GM23338 (cell line): ENCODE results near the gene EMD. TPM values are rescaled to one million over a fixed set of nuclear protein-coding genes. Genes with fewer than 3 reads are reported as not detected.
A peak's percentile ranks its signal among the peaks of the same experiment; 100 is the strongest.

Experiments
- ATAC-seq: fragments of 200-7000 bp; cut with Tn5 transposase; 3 replicates; pipeline ENCODE4 v1.9.1; 2020
- DNase-seq: peaks from one replicate; pipeline ENCODE4 v3.0.0-alpha.2; 2015; ENCODE audit warnings: low spot score
- H2AFZ ChIP-seq: fragments of 200-600 bp; sonication (generic); 2 replicates; pipeline ENCODE4 v1.8.0; 2016; ENCODE audit warnings: antibody characterized with exemption, mild to moderate bottlenecking, moderate library complexity
- H3F3A ChIP-seq: fragments of 200-600 bp; sonication (generic); replicated peaks from 2 replicates; pipeline ENCODE4 v1.8.0; 2017; ENCODE audit warnings: antibody characterized with exemption, mixed run types, low read depth
- H3K27ac ChIP-seq: fragments of 200-600 bp; sonication (generic); 2 replicates; pipeline ENCODE4 v1.6.1; 2016; ENCODE audit warnings: low read depth
- H3K27me3 ChIP-seq: fragments of 200-600 bp; sonication (generic); 2 replicates; pipeline ENCODE4 v1.8.0; 2016; ENCODE audit warnings: mild to moderate bottlenecking, mixed run types, moderate library complexity; ENCODE audit not compliant: insufficient read depth
- H3K36me3 ChIP-seq: fragments of 200-600 bp; sonication (generic); 2 replicates; pipeline ENCODE4 v1.8.0; 2016; ENCODE audit warnings: mild to moderate bottlenecking; ENCODE audit not compliant: insufficient read depth
- H3K4me1 ChIP-seq: fragments of 200-600 bp; sonication (generic); 2 replicates; pipeline ENCODE4 v1.8.0; 2016; ENCODE audit warnings: mild to moderate bottlenecking, moderate library complexity; ENCODE audit not compliant: insufficient read depth
- H3K4me2 ChIP-seq: fragments of 200-600 bp; sonication (generic); 2 replicates; pipeline ENCODE4 v1.7.1; 2017; ENCODE audit warnings: mixed run types
- H3K4me3 ChIP-seq: fragments of 200-600 bp; sonication (generic); 2 replicates; pipeline ENCODE4 v1.6.1; 2016; ENCODE audit warnings: mixed run types
- H3K79me2 ChIP-seq: fragments of 200-600 bp; sonication (generic); replicated peaks from 2 replicates; pipeline ENCODE4 v1.8.0; 2017; ENCODE audit warnings: mild to moderate bottlenecking; ENCODE audit not compliant: insufficient read depth
- H3K9me2 ChIP-seq: fragments of 200-600 bp; sonication (generic); 2 replicates; pipeline ENCODE4 v1.8.0; 2017; ENCODE audit not compliant: insufficient read depth
- H4K20me1 ChIP-seq: fragments of 200-600 bp; sonication (generic); replicated peaks from 2 replicates; pipeline ENCODE4 v1.8.0; 2017; ENCODE audit warnings: mild to moderate bottlenecking; ENCODE audit not compliant: insufficient read depth
- H3K27ac Mint-ChIP-seq: 2 replicates; pipeline ENCODE4 v1.8.0; 2020; ENCODE audit warnings: inconsistent platforms, mild to moderate bottlenecking, moderate library complexity, mixed read lengths
- H3K27me3 Mint-ChIP-seq: 3 replicates; pipeline ENCODE4 v1.8.0; 2022; ENCODE audit warnings: low read depth, mild to moderate bottlenecking, moderate library complexity, mixed read lengths, inconsistent platforms; ENCODE audit not compliant: insufficient read depth, poor library complexity
- H3K36me3 Mint-ChIP-seq: 3 replicates; pipeline ENCODE4 v1.8.0; 2021; ENCODE audit warnings: low read depth, mild to moderate bottlenecking, inconsistent platforms, moderate library complexity, mixed read lengths
- H3K4me1 Mint-ChIP-seq: 3 replicates; pipeline ENCODE4 v1.8.0; 2020; ENCODE audit warnings: mild to moderate bottlenecking, inconsistent platforms, mixed read lengths
- H3K4me3 Mint-ChIP-seq: 3 replicates; pipeline ENCODE4 v1.8.0; 2021; ENCODE audit warnings: moderate library complexity, mild to moderate bottlenecking, inconsistent platforms, mixed read lengths
- H3K9me3 Mint-ChIP-seq: 3 replicates; pipeline ENCODE4 v1.8.0; 2020; ENCODE audit warnings: moderate library complexity, mild to moderate bottlenecking, inconsistent platforms, mixed read lengths
- CREB1 ChIP-seq: fragments of 250-450 bp; sonication (Bioruptor Pico); IDR thresholded peaks from 2 replicates; pipeline ENCODE4 v1.5.0; 2020; ENCODE audit warnings: low read depth, mild to moderate bottlenecking, moderate library complexity
- ETS1 ChIP-seq: IDR thresholded peaks from 2 replicates; pipeline ENCODE4 v1.6.1; 2016; ENCODE audit warnings: antibody characterized with exemption
- EZH2 ChIP-seq: fragments of 200-600 bp; sonication (generic); IDR thresholded peaks from one replicate; pipeline ENCODE4 v1.8.0; 2017; ENCODE audit warnings: antibody characterized with exemption, mild to moderate bottlenecking, low read depth; ENCODE audit not compliant: unreplicated experiment
- EZH2phosphoT487 ChIP-seq: fragments of 200-600 bp; sonication (generic); IDR thresholded peaks from one replicate; pipeline ENCODE4 v1.8.1; 2018; ENCODE audit warnings: antibody characterized with exemption; ENCODE audit not compliant: unreplicated experiment
- JUNB ChIP-seq: IDR thresholded peaks from one replicate; pipeline ENCODE4 v1.6.1; 2016; ENCODE audit warnings: antibody characterized with exemption; ENCODE audit not compliant: unreplicated experiment
- NANOG ChIP-seq: IDR thresholded peaks from 2 replicates; pipeline ENCODE4 v1.6.1; 2016; ENCODE audit warnings: antibody characterized with exemption, borderline replicate concordance
- POLR2AphosphoS5 ChIP-seq: IDR thresholded peaks from 2 replicates; pipeline ENCODE4 v1.6.1; 2016; ENCODE audit warnings: antibody characterized with exemption, low read depth
- REST ChIP-seq: IDR thresholded peaks from one replicate; pipeline ENCODE4 v1.6.1; 2018; ENCODE audit warnings: antibody characterized with exemption; ENCODE audit not compliant: unreplicated experiment
- STAT1 ChIP-seq: IDR thresholded peaks from one replicate; pipeline ENCODE4 v1.6.1; 2016; ENCODE audit warnings: antibody characterized with exemption; ENCODE audit not compliant: unreplicated experiment
- ZNF331 ChIP-seq: fragments of 250-450 bp; sonication (Bioruptor Pico); IDR thresholded peaks from 2 replicates; pipeline ENCODE4 v1.5.0; 2020; ENCODE audit warnings: low read depth, mild to moderate bottlenecking, moderate library complexity
- polyA plus RNA-seq: library from polyadenylated mRNA; unstranded; fragments of >200 nt; fragmentation: Nextera tagmentation; extraction: Ambion mirVana; gene quantifications from 2 replicates; pipeline ENCODE4 v1.2.1, GENCODE V29; 2016
- total RNA-seq: library from RNA; depleted of rRNA; stranded (reverse); fragments of >200 nt; shearing (Covaris generic); gene quantifications from 2 replicates; pipeline ENCODE4 v1.2.3, GENCODE V29; 2014
- TF ChIP-seq, protein P1 (sequence below), 2 experiments: fragments of 200-600 bp in 1 of 2; sonication (generic) in 1 of 2; conservative IDR thresholded peaks; 2 replicates each; pipeline versions ENCODE4 v1.5.1 to v1.6.1; 2016 to 2017; ENCODE audit warnings: antibody characterized with exemption in 2 of 2, low read depth in 2 of 2, mild to moderate bottlenecking in 2 of 2, moderate library complexity in 1 of 2

EMD gene
- total and polyA plus RNA-seq, 2 experiments from 2014 or later, result 74.2 to 78.6 TPM

- Histone ChIP-seq H3F3A (0 out of 2 replicates have a peak, but pooled peaks cover 3% of the 10 kb centered on the region), H3K27ac (no peak overlapping the region), H3K27me3 (no peaks in the 10 kb centered on the region), H2AFZ (no peak overlapping the region), H3K9me2 (no peaks in the 10 kb centered on the region), H3K79me2 (peaks cover 11% of the 10 kb centered on the region), H3K4me3 (peak overlapping the region; percentile 55), H3K4me1 (peaks cover 4% of the 10 kb centered on the region; the same call in 1 of the 2 replicates), H3K36me3 (no peaks in the 10 kb centered on the region), H4K20me1 (no peaks in the 10 kb centered on the region), H3K4me2 (peak overlapping the region; percentile 75)
- H3K9me3 Mint-ChIP-seq, result no peaks in the 10 kb centered on the region
- H3K4me3 Mint-ChIP-seq, result peak overlapping the region; percentile 63
- H3K27ac Mint-ChIP-seq, result no peak overlapping the region
- peaks cover 20% of the 10 kb centered on the region for H3K36me3 Mint-ChIP-seq
- peaks cover 13% of the 10 kb centered on the region for H3K4me1 Mint-ChIP-seq
- TF ChIP-seq JUNB (no peak), NANOG (no peak), STAT1 (no peak), POLR2AphosphoS5 (peak; percentile 57; the same call in 1 of the 2 replicates), ZNF331 (CRISPR knock-in tag) (no peak), CREB1 (CRISPR knock-in tag) (0 out of 2 replicates have a peak, but pooled peaks have one; percentile 22), EZH2phosphoT487 (no peak), REST (no peak), ETS1 (0 out of 2 replicates have a peak, but pooled peaks have one; percentile 33), EZH2 (no peak)
- TF ChIP-seq, protein P1, sequence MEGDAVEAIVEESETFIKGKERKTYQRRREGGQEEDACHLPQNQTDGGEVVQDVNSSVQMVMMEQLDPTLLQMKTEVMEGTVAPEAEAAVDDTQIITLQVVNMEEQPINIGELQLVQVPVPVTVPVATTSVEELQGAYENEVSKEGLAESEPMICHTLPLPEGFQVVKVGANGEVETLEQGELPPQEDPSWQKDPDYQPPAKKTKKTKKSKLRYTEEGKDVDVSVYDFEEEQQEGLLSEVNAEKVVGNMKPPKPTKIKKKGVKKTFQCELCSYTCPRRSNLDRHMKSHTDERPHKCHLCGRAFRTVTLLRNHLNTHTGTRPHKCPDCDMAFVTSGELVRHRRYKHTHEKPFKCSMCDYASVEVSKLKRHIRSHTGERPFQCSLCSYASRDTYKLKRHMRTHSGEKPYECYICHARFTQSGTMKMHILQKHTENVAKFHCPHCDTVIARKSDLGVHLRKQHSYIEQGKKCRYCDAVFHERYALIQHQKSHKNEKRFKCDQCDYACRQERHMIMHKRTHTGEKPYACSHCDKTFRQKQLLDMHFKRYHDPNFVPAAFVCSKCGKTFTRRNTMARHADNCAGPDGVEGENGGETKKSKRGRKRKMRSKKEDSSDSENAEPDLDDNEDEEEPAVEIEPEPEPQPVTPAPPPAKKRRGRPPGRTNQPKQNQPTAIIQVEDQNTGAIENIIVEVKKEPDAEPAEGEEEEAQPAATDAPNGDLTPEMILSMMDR (conservative IDR thresholded peaks at IDR 0.05; ENCODE audit: low read depth in 2 of 2), result no peak
- ATAC-seq (peak; percentile 5), DNase-seq (peak; percentile 47)
- peaks cover 10% of the 10 kb centered on the region for H3K27me3 Mint-ChIP-seq
These were observed 866 bp upstream of the EMD start for GRCh38 chrX:154378059-154378798.
